NCI-H2029 (cell line): ENCODE measurements around the gene TLE6.
"Not testable (repeated sequence)": the region's sequence is repeated elsewhere in the genome, so short reads cannot be mapped to it uniquely, and the experiment has no call there.

Experiments
- DNase-seq: peaks from one replicate; lab custom pipeline; 2025; lab: John Stamatoyannopoulos, UW

TLE6 gene

GRCh38 chr19:3004522-3004921, 27.2 kb downstream of the TLE6 start:
- DNase-seq, result no peak

GRCh38 chr19:3005345-3005744, 28.0 kb downstream of the TLE6 start:
- no peak for DNase-seq

DNA sequence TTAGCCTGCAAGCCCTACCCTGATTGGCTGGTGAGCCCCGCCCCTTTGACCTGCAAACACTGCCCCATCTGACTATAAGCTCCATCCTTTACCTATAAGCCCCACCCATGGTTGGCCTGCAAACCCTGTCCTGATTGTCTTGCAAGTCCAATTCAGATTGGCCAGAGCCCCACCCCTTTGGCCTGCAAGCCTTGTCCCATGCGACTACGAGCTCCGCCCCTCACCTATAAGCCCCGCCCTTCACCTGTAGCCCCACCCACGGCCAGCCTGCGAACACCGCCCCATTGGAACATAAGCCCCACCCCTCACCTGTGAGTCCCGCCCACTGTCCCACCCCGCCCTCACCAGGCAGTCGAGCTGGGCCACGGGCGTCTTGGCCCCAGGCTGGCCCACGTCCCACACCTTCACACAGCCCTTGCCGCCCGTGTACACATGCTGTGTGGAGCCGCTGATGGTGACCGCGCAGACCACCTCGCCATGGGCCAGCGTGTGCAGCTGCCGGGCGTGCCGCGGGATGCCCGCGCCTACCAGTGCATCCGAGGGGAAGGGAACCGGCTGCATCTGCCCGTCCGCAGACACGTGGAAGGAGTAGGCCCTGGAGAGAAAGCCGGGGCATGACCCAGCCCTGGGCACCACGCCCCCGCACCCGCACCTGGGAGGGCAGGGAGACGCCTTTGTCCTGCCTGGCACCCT, 28.9 kb downstream of the TLE6 start:
- DNase-seq, result no peak

GRCh38 chr19:3007975-3008374, 30.6 kb downstream of the TLE6 start:
- no peak for DNase-seq

DNA sequence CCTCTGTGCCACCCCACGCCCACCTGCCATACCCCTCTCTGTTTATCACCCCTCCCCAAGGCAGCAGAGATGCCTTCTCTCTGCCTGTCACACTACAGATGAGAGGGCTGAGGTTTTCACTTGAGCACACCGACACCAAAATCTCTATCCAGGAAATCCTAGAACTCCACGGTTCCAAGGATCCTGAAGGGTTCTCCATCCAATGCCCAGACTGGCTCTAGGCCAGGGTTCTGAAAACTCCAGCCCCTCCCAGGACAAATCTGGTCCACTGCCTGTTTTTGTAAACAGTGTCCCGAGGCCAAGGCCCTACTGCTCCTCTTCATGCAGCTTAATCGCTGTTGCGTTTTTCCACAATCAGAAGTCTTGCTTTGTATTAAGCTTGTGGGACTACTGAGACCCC, 31.6 kb downstream of the TLE6 start:
- no peak for DNase-seq

DNA sequence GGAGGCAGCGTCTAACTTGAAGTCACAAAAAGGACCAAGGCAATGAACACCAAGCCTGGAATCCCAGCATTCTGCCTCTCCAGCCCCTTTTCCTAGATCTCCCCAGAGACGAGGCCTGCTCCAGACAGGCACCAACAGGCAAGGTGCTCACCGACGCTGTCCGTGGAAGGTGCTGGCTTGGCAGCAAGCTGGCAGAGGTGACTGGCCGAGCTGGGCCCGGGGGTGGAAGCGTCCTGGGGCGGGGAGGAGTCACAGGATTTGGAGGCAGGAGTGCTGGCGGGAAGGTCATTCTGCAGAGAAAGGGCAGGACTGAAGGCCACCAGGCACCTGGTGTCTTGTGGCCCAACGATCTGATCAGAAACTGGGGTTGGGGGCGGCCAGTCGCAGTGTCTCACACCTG, 33.5 kb downstream of the TLE6 start:
- no peak for DNase-seq

DNA sequence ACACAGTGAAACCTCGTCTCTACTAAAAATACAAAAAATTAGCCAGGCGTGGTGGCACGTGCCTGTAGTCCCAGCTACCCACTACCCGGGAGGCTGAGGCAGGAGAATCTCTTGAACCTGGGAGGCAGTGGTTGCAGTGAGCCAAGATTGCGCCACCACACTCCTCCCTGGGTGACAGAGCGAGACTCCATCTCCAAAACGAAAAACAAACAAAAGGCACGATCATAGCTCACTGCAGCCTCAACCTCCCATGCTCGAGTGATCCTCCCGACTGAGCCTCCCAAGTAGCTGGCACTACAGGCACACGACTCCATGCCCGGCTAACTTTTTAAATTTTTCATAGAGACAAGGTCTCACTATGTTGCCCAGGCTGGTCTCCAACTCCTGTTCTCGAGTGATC, 34.7 kb downstream of the TLE6 start:
- not testable (repeated sequence) for DNase-seq

DNA sequence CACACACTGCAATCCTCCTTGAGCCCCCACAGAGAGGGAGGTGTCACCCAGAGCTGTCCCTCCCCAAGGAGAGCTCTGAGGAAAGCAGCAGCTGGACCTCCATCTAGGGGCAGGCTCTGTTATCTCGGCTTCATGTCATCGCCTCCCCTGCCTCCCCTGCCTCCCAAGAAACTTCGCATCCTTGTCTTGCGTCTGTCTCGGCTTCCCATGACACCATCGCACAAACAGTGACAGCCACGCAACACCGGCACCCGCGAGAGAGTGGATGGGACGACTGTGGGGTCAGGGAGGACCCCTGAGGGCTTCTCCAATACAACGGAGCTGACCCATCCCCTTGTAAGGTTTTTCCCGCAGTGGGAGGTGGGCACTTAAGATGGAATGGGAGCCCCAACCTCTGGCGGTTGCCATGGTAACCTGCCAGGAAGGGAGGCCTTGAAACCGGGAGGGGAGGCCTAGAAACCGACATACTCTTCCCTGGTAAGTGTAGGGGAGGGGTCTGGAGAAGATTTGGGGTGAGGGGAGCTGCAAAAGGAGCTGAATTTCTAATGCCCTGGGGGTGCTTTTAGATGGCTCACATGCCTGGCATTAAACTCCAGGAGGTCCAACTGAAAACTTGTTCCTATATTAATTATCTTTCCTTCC, 35.4 kb downstream of the TLE6 start:
- no peak for DNase-seq

- DNase-seq, result no peak
These were observed 35.9 kb downstream of the TLE6 start for GRCh38 chr19:3013263-3013725.

- no peak for DNase-seq
These were observed 36.8 kb downstream of the TLE6 start for GRCh38 chr19:3014135-3014534.

DNA sequence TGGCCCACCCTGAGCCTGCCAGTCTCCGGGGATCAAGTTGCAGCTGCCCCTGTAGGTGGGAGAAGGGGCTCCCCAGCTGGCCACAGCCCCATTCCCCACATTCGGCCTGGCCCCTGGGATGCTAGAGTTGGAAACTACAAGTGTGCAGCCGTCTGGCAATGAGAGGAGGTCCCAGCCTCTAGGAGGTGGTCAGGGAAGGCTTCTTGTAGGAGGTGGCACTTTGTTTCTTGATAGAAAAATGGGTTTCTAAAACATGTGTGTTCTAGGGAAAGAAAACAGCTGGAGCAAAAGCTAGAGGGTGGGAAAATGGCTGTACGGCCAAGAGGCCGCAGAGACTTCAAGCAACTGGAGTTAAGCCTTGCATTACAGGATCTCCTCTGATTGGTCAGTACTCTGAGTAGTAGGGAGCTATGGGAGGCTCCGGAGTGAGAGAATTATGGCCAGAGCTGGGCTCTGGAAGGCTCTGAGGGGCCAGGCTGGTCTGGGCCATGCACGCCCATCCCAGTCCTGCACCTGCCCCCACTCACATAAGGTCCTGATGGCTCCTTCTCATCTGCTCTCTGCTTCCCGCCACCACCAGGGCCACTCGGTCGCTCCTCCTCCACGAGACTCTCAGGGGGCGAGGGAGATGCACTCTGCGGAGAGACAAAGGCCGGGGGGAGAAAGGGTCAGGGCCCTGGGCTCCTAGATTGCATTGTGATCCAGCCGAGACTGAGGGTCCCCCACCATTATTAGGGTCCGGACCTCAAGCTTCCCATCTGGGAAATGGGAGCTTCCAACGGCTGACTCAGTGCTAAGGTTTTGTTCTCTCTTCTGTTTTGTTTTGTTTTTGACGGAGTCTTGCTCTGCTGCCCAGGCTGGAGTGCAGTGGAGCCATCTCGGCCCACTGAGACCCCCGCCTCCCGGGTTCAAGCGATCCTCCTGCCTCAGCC, 38.0 kb downstream of the TLE6 start:
- DNase-seq, result no peak

GRCh38 chr19:3017923-3018322, 40.6 kb downstream of the TLE6 start:
- DNase-seq, result no peak

- DNase-seq, result no peak
These were observed 42.0 kb downstream of the TLE6 start for GRCh38 chr19:3019211-3019854.

GRCh38 chr19:3020321-3020960, 43.1 kb downstream of the TLE6 start:
- DNase-seq, result no peak

GRCh38 chr19:3024509-3024869, 47.1 kb downstream of the TLE6 start:
- DNase-seq, result no peak

DNA sequence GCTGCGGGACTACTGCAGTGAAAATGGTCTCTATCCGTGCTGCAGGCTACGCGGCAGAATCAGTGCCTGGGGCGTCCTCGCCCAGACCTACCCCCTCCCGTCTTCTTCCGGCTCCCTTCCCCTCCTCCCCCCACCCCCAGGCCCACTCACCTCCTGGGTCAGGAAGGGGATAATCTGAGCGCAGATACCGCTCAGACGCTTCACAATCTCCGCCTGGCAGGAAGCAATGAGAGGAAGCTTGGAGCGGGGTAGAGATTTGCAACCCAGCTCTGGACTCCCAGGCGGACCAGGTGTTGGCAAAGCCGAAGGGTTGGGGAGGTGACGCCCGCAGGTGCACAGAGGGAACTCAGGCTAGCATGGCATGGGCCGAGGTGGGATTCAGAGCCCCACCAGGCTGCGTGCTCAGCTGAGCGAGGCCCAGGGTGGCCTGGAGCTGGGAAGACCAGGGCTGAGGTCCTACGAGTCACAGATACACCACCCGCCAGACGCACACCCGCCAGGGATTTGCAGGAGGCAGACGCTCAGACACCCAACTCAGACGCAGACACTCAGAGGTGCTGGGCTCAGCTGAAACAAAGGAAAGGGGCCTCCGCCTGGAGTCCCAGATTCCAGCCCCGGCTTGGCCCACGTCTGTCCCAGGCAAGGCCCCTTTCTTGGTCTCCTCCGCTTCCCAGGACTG, 47.6 kb downstream of the TLE6 start:
- no peak for DNase-seq

GRCh38 chr19:3025549-3025886, 48.2 kb downstream of the TLE6 start:
- DNase-seq, result no peak

DNA sequence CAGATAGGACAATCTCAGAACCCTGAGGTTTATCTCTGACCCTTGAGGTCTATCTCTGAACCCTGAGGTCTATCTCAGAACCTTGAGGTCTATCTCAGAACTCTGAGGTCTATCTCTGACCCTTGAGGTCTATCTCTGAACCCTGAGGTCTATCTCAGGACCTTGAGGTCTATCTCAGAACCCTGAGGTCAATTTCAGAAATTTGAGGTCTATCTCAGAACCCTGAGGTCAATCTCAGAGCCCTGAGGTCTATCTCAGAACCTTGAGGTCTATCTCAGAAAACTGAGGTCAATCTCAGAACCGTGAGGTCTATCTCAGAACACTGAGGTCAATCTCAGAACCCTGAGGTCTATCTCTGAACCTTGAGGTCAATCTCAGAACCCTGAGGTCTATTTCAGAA, 49.4 kb downstream of the TLE6 start:
- DNase-seq, result no peak

DNA sequence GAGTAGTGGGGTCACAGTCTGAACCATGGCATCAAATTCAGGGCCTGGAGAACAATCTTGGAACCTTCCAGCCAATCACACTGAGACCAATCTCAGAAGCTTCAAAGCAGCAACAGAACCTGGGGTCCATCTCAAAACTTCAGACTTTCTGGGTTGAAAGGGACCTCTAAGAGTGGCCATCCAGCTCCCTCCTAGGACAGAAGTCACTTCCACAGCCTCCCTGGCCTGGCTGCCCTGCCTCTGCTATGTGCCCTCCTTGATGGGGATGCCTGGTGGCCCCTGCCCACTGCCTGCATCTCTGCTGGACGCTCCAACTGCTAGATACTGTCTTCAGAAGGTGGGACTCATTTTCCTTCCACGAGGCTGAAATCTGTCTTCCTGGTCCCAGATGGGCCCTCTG, 49.9 kb downstream of the TLE6 start:
- DNase-seq, result no peak

DNA sequence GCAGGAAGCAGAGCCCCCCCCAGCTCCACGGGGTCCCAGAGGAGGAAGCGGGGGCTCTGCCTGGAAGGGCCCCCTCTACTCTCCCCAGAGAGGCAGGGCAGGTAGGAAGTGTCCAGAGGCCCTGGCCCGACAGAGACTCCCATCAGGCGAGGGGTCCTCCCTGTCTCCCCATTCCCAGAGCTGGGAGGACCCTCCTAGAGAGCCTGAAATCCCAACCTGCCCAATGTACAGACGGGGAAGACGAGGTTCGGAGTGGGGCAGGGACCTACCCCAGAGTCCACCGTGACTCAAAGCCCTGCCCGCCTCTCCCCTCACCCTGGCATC, 50.6 kb downstream of the TLE6 start:
- DNase-seq, result no peak

GRCh38 chr19:3028305-3029064, 51.1 kb downstream of the TLE6 start:
- DNase-seq, result no peak
